Mesothelial cell of epicardium (in vitro differentiated cells): ENCODE data around the gene MVK. TPM values are rescaled to one million over a fixed set of nuclear protein-coding genes. Genes with fewer than 3 reads are reported as not detected.

Experiments used
- DNase-seq, 2 experiments: peaks; one replicate each; pipeline ENCODE4 v3.0.0; 2021; ENCODE audit warnings: low spot score in 2 of 2; ENCODE audit not compliant: unreplicated experiment in 2 of 2
- H3K27ac Mint-ChIP-seq: 2 replicates; pipeline ENCODE4 v1.8.0; 2021; ENCODE audit warnings: mixed read lengths
- H3K27me3 Mint-ChIP-seq: 2 replicates; pipeline ENCODE4 v1.8.0; 2021; ENCODE audit warnings: low read depth, mixed read lengths
- H3K36me3 Mint-ChIP-seq: 2 replicates; pipeline ENCODE4 v1.8.0; 2021; ENCODE audit warnings: mixed read lengths
- H3K4me1 Mint-ChIP-seq: 2 replicates; pipeline ENCODE4 v1.8.0; 2021; ENCODE audit warnings: mixed read lengths
- H3K4me3 Mint-ChIP-seq: 2 replicates; pipeline ENCODE4 v1.8.0; 2021; ENCODE audit warnings: mild to moderate bottlenecking, moderate library complexity, mixed read lengths
- H3K9me3 Mint-ChIP-seq: 2 replicates; pipeline ENCODE4 v1.8.0; 2021; ENCODE audit warnings: mixed read lengths
- total RNA-seq: library from RNA; stranded (reverse); gene quantifications from 3 replicates; pipeline ENCODE4 v1.2.1, GENCODE V29; 2021
- TF ChIP-seq, protein P1 (sequence below): fragments of 200-600 bp; sonication (generic); IDR thresholded peaks from one replicate; pipeline ENCODE4 v1.5.0; 2021; ENCODE audit warnings: antibody characterized with exemption; ENCODE audit not compliant: unreplicated experiment

The MVK gene
- total RNA-seq, 1 donor from 2014 or later, result 18.0 TPM

DNA sequence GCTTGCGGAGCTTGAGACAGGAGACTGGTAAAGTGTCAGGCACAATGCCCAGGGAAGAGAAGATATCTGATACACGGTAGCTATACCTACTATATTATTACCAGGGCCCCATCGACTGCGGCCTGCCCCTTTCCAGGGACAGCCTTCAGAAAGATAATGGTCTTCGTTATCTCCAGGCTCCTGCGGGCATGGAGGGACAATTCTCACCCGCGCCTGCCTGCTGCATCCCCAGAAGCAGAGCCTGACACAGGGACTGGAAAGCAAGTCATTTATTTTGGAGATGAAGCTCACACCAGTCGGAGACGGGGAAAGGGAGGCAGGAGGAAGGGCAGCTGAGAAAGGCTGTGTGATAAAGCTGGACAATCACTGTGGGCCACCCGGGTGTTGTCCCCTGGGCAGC lies 72.1 kb downstream of the MVK start:
- no peak for DNase-seq
- Mint-ChIP-seq H3K36me3 (no peaks in the 10 kb centered on the region), H3K9me3 (no peaks in the 10 kb centered on the region), H3K27me3 (peaks cover 27% of the 10 kb centered on the region), H3K4me3 (no peak overlapping the region), H3K4me1 (no peaks in the 10 kb centered on the region), H3K27ac (no peak overlapping the region)
- TF ChIP-seq, protein P1, sequence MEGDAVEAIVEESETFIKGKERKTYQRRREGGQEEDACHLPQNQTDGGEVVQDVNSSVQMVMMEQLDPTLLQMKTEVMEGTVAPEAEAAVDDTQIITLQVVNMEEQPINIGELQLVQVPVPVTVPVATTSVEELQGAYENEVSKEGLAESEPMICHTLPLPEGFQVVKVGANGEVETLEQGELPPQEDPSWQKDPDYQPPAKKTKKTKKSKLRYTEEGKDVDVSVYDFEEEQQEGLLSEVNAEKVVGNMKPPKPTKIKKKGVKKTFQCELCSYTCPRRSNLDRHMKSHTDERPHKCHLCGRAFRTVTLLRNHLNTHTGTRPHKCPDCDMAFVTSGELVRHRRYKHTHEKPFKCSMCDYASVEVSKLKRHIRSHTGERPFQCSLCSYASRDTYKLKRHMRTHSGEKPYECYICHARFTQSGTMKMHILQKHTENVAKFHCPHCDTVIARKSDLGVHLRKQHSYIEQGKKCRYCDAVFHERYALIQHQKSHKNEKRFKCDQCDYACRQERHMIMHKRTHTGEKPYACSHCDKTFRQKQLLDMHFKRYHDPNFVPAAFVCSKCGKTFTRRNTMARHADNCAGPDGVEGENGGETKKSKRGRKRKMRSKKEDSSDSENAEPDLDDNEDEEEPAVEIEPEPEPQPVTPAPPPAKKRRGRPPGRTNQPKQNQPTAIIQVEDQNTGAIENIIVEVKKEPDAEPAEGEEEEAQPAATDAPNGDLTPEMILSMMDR, result no peak

Other genes with a start within 250 kb of the MVK start
- gene MYO1H, start 225.9 kb upstream of the MVK start, total RNA-seq, result not detected in 3 replicates
- gene KCTD10, start 96.5 kb upstream of the MVK start, total RNA-seq, result 54.0 to 56.2 TPM (median 54.8 TPM) in 3 replicates
- 41.4 to 47.1 TPM (median 42.8 TPM) in 3 replicates for gene UBE3B, start 96.2 kb upstream of the MVK start, total RNA-seq
- 24.3 to 26.4 TPM (median 26.2 TPM) in 3 replicates for gene MMAB, start 290 bp upstream of the MVK start, total RNA-seq
- gene FAM222A, start 140.0 kb downstream of the MVK start, total RNA-seq, result 1.1 to 1.9 TPM (median 1.6 TPM) in 3 replicates